GM20431 (cell line): ENCODE results near the gene ARHGAP44.

ENCODE experiments used
- in situ Hi-C: fragments of 300-500 bp; cut with MseI, MboI; formaldehyde crosslinking; loops from one replicate; pipeline ENCODE4 v1.15.0; 2020; ENCODE audit warnings: low sequenced_read_pairs; ENCODE audit not compliant: unreplicated experiment

Gene ARHGAP44

GRCh38 chr17:13038931-13039665 is 249.8 kb downstream of the ARHGAP44 start:
- in situ Hi-C loops = no loop called here
